ENCODE measurements around the gene PTPN11.
"Not testable (repeated sequence)": the region's sequence is repeated elsewhere in the genome, so short reads cannot be mapped to it uniquely, and the experiment has no call there.

Gene PTPN11

DNA sequence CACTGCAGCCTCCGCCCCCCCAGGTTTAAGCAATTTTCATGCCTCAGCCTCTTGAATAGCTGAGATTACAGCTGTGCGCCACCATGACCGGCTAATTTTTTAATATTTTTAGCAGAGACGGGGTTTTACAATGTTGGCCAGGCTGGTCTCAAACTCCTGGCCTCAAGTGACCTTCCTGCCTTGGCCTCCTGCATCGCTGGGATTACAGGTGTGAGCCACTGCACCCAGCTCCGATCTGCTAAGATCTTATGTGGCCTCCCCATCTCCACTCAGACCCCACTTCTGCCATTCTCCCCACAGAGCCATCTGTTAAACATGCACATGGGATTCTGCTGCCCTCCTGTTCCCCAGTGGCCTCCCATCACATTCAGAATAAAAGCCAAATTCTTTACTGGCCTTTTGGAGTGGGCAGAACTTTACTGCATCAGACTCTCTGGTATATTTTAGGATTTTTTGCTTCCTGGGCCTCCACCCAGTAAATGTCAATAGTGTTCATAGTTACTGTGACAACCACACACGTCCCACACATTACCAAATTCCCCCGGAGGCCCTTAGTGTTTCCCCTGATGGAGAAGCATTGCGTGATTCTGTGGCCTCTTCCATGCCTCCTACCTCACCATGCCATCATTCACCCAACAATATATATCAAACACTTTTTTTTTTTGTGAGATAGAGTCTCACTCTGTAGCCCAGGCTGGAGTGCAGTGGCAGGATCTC, 96.3 kb downstream of the PTPN11 start:
- DNase-seq, result peak in 1 of 4 experiments; percentile 24

DNA sequence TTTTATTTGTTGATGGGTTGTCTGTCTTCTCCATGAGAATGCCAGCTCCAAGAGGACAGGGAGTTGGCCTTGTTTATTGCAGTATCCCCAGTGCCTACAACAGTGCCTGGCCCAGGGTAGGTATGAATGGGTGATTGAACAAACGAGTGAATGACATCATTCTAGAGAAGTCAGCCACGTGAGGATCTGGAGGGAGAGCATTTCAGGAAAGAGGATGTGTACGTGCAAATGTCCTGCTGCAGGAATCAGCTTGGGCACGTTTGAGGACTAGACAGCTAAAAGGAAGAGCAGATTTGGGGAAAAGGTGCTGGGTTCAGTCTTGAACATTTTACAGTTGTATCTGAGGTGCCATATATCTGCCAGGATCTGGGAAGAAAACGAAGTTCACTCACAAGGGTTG, 97.1 kb downstream of the PTPN11 start:
- no peak for DNase-seq

DNA sequence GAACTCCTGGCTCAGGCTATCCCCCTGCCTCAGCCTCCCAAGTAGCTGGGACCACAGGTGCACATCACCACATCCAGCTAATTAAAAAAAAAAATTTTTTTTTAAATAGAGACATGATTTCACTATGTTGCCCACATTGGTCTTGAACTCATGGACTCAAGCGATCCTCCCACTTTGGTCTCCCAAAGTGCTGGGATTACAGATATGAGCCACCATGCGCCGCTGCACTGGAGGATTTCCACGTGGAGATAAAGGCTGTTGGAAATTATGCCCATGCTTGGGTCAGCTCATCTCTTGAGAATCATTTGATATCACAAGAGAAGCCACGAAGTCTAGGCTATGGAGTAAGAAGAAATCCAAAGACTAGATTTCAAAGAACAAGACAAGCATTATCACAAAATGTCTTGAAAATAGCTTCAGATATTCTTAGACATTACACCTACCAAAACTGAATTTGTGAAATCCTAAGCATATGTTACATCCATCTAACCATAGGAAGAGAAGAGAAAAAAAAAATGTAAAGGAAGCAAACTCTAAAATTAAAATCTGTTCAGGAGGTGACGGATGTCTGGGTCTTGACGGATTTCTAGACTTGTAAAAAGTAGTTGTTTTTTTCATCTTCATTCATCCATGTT, 99.1 kb downstream of the PTPN11 start:
- no peak for DNase-seq

DNA sequence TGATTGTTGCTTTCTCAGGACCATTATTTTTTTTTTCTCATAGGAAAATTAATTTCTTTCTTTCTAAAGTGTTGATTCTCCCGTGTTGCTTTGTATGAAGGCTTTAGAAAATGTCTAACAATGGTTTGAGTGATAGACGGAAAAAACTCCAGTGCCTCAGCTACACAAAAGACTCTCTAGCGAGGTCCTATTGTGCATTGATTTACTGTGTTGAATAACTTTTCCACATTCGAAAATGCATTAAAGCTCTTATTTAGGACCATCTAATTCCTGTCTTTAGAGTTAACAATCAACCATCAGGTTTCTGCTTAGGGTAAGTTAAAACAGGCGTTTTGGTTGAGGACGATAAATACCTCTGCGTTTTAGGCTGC, 99.6 kb downstream of the PTPN11 start:
- DNase-seq, result no peak

DNA sequence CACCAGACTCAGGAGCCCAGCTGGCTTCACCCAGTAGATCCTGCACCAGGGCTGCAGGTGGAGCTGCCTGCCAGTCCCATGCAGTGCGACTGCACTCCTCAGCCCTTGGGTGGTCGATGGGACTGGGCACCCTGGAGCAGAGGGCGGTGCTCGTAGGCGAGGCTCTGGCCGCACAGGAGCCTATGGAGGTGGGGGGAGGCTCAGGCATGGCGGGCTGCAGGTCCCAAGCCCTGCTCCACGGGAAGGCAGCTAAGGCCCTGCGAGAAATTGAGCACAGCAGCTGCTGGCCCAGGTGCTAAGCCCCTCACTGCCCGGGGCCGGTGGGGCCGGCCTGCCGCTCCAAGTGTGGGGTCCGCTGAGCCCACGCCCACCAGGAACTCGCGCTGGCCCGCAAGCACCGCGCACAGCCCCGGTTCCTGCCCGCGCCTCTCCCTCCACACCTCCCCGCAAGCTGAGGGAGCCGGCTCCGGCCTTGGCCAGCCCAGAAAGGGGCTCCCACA, 101.1 kb downstream of the PTPN11 start:
- DNase-seq, result not testable (repeated sequence)

DNA sequence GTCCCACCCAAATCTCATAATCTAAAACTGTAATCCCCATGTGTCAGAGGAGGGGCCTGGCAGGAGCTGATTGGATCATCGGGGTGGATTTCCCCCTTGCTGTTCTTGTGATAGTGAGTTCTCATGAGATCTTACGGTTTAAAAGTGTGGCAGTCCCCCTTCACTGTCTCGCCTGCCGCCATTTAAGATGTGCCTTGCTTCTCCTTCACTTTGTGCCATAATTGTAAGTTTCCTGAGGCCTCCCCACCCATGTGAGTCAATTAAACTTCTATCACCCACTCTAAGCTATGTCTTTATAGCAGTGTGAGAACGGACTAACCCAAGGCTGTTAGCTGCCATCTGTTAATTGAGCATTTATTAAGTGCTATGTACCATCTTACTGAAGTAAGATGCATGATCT, 105.1 kb downstream of the PTPN11 start:
- no peak for DNase-seq

DNA sequence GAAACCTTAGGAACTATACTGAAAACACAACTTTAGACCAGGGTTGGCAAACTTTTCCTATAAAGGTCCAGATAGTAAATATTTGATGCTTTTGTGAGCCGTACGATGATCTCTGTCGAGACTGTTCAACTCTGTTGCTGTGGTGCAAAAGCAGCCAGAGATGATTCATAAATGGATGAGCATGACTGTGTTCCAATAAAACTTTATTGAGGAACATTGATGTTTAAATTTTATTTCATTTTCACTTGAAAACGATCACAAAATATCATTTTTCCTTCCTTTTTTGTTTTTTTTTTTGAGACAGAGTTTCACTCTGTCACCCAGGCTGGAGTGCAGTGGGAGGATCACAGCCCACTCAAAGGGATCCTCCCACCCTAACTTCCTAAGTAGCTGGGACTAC, 105.5 kb downstream of the PTPN11 start:
- peak in 1 of 4 experiments; percentile 5 for DNase-seq

DNA sequence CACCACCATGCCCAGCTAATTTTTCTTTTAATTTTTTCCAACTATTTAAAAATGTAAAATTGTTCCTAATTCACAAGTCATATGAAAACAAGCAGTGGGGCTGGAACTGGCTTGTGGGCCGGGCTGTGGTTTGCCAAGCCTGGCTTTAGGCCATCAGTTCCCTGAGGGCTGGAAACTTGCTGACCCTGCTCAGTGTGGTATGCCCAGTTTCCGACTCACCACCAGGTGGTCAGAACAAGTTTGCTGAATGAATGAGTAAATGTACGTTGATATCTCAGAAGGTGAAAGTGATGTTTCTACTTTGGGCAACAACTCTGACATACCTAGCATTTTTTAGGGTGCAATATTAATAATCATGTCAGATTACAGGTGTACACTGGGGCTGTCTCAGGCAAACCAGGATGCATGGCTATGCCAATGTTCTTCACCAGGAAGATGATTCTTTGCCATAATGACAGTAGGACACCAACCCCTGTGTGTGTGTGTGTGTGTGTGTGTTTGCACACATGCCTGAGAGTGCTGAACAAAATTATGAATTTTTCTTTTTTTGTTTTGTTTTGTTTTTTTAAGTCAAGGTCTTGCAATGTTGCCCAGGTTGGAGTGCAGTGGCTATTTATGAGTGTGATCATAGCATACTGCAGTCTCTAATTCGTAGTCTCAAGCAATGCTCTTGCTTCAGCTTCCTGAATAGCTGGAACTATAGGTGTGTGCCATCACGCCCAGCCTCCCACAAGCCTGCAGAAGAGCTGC, 106.1 kb downstream of the PTPN11 start:
- peak in 1 of 4 experiments; percentile 17 for DNase-seq

DNA sequence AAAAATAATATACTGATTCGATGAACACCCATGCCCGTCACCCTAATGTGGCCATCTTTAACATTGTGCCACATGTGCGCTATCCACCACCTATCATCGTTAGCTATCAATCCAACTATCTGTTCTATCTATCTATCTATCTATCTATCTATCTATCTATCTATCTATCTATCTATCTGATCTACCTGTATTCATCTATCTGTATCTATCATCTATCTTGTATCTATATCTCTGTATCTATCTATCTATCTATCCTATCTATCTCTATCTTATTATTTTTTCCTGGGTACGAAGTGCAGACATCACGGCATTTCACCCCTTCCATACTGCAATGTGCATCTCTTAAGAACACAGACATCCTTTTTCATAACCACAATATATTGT, 106.7 kb downstream of the PTPN11 start:
- no peak for DNase-seq

DNA sequence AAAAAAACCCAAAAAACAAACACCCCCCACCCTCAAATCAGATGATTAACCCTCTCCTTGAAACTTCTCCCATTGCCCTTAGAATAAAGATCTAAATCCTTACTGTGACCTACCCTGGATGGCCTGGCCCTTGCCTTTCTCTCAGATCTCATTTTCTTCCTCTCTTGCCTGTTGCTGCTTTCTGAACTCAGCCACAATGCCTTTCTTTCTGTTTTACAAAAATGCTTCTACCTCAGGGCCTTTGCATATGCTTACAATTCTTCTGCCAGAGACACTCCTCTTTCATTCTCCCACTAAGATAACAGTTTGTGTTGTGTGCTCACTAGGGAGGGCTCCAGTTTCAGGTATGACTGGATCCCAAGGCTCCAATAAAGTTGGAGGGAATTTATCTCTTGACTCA, 108.3 kb downstream of the PTPN11 start:
- DNase-seq, result no peak

DNA sequence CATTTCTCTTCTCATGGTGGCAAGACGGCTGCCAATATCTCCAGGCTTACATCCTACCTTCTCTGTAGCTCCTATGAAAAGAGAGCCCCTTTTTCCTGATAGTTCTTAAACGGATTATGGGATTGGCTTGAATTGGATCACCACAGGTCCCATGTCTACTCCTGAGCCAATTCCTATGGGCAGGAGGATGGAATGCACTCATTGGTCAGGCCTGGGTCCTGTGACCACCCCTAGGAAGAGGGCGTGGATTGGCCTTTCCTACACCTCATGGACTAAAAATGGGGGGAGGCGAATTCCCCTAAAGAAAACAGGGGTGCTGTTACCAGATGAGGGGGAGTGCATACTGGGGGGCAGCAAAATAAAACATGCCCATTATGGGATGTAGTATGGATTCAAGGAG, 108.8 kb downstream of the PTPN11 start:
- no peak for DNase-seq

DNA sequence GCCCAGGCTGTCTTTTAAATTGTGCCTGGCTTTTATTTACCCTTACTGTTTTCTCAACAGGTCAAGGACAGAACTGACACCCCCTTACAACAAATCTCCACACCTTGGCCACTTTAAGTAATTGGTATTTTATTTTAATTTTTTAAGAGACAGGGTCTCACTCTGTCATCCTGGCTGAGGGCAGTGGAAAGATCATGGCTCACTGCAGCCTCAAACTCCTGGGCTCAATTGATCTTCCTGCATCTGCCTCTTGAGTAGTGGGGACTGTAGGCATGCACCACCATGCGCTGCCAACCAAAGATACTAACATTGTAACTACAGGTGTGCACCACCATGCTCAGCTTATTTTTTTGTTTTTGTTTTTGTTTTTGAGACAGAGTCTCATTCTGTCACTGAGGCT, 109.8 kb downstream of the PTPN11 start:
- no peak for DNase-seq

DNA sequence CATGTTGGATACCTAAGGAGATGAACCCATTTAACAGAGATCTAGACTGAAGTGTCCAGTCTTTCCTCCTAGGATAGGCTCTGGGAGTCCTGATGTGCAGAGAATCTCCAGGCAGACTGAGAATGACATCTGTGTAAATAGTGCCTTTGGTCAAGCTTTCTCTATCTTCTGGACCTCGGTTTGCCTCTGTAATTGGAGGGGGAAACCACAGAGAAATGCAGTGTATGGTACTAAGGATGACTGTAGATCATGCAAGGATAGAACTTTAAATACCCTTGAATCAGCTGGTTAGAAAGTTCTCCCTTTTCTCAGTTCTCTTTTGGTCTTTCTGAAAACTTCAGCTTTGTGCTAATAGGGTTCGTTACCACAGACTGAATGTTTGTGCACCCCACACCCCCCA, 112.2 kb downstream of the PTPN11 start:
- DNase-seq, result no peak

DNA sequence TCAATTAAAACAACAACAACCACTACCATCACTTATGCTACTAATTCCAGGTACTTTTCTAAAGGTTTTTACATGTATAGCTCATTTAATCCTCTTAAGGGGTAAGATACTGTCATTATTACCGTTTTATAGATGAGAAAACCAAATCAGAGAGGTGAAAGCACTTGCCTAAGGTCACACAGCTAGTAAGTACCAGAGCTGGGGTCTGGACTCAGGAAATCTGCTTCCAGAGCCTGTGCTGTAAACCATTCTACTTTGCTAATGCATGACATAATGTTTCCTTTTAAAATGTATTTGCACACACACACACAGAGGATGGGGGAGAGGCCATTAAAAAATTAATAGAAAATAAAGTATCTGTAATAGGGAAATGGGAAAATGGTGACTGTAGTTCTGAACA, 113.4 kb downstream of the PTPN11 start:
- no peak for DNase-seq

DNA sequence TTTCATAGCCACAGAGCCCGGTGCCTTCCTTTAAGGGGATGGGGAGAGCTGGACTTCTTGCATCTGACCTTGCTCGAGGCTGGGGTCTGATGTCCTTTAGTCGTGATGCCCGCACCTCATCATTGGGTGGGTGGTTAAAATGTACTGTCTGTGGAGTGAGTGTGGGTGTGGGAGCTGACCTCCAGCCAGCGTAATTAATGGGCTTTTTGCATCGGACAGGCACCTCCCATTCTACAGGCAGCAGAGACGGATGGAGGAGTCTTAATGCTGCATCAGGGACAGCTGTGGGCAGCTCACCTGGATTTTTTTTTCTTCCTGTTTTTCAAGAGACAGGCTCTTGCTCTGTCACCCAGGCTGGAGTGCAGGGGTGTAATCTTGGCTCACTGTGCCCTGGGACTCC, 114.8 kb downstream of the PTPN11 start:
- DNase-seq, result no peak

DNA sequence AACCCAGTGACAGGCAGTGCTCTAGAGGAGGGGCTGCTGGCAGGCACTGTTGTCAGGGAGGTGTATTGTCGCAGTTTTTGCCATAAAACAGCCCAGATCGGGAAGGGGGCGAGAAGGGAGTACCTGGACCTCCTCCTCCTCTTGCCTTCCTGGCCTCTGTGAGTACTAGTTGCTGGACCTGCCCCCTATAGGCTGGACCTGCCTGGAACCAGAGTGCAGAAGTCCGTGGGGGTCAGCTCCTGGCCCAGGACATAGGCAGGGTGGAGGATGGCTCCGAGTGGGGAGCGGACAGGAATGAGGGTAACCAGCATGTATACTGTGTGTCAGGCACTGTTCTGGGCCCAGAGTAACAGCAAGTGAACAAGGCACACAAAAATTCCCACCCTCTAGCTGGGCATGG, 116.3 kb downstream of the PTPN11 start:
- DNase-seq, result no peak

DNA sequence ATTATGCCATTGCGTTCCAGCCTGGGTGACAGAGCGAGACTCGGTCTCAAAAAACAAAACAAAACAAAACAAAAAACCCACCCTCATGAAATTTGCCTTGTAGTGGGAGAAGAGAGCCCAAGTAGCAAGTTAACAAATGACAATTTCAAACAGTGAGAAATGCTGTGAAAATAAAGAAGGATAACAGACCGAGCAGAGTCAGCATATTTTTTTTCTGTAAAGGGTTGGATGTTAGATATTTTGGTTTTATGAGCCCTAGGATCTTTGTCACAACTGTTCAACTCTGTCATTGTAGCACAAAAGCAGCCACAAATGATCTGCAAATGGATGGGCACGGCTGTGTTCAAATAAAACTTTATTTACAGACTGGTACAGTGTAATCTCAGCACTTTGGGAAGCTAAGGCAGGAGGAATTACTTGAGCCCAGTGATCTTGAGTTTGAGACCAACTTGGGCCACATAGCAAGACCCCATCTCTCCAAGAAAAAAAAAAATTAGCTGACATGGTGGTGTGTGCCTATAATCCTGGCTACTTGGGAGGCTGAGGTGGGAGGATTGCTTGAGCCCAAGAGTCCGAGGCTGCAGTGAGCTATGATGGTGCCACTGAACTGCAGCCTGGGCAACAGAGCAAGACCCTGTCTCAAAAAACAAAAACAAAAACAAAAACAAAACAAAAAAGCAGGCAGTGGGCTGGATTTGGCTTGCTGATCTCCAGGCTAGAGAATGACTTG, 117.1 kb downstream of the PTPN11 start:
- DNase-seq, result no peak

DNA sequence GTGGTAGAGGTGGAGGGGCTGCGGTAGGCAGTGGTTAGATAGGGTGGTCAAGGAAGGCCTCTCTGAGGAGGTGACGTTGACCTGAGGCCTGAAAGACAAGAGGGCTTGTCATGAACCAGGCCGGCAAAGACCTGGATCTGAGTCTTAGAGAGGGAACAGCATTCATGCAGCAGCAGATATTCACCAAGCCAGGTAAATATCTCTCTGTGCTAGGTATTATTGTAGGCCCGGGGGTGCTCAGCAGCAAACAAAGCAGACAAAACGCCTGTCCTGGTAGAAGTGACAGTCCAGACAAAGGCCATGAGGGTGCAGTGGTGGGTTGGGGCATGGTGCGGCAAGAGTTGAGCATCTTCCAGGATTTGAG, 117.6 kb downstream of the PTPN11 start:
- DNase-seq, result no peak

DNA sequence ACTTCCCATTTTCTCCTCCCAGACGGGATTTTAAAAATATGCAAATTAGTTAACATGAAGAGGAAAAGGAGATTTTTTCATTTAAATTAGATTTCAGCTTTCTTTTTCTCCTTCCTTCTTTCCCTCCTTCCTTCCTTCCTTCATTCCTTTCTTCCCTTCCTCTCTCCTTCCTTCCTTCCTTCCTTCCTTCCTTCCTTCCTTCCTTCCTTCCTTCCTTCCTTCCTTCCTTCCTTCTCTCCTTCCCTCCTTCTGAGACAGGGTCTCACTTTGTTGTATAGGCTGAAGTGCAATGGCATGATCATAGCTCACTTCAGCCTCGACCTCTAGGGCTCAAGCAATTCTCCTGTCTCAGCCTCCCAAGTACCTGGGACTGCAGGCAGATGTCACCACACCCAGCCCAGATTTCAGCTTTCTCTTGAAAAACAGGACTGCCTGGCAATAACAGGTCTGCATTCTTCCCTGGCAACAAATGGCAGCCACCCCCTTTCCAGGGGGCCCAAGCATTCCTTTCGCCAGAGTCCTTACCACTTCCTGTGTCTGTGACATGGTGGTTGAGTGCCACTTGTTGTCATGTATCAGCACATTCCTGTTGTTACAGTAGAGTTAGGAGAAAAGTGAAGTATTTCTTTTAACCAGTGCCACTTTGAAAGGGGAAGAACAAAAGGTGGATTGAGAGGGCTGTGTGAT, 119.1 kb downstream of the PTPN11 start:
- peak in 2 of 4 experiments; percentile 14 to 17 for DNase-seq

DNA sequence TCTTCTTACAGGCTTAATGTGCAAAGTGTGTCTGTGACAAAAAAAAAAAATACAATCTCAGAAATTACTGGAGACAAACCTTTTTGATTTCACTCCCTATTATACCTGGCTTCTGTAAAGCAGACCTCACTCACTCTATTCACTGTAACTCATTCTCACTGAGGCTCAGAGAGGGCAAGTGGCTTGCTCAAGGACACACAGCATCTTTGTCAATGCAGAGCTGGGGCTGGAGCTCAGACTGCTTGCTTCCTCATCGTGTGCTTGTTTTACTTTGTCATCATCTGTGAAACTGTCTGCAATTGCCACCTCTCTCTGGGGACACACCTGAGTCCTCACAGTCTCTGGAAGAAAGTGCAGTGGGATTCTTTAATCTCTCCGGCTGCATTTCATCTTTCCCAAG, 120.0 kb downstream of the PTPN11 start:
- DNase-seq, result no peak

DNA sequence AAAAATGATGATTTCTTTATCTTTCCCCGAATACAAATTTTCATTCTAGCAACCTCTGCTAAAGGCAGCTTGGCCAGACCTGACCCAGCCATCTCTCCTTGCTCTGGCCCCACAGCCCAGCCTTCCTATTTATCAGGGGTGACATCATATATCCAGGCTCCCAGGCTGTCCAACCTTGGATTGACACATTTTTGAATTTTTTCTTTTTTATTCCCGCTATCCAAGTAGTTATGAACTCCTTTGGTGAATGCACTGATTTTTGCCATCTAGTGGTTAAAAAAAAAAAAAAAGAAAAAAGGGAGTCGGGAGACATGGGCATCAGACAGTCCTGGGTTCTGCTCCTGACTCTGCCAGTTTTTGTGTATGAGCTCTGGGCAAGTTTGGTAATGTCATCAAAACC, 120.5 kb downstream of the PTPN11 start:
- DNase-seq, result no peak

DNA sequence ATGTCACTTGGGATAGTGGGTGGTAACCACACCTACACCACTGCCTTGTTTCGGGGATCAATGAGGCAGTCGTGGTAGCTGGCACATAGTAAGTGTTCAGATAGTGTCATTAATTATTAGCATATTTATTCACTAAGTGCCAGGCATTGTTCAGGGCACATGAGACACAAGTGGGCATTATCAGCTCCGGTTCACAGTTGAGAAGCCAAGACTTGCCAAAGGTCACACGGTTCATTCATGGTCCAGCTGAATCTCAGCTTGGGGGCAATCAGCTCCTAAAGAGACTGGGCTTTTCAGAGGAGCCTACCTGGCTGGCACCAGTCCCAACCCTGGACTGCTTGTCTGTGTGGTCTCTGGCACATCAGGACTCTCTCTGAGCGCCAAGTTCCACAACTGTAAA, 121.3 kb downstream of the PTPN11 start:
- DNase-seq, result no peak

DNA sequence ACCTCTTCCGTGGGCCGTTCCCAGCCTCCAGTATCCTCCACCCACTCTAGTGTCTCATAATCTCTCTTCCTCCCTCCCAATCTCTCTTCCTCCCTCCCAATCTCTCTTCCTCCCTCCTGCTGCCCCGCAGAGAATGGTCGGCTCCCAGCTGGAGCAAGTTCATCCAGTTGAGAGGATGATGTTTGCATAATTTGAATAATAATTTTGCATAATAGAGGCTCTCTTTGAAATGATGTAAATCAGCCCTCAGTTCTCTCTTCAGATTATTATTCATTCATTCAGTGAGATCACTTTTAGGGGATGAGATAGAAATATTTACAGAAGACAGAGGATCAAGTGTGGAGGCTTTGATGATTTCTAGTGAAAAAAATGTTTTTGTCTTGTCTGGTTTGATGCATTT, 125.0 kb downstream of the PTPN11 start:
- no peak for DNase-seq
